ENCODE data around the gene CFAP77. TPM values are rescaled to one million over a fixed set of nuclear protein-coding genes. Genes with fewer than 3 reads are reported as not detected.

CFAP77 gene
- total and polyA plus RNA-seq, 4 donors = 4.9 to 12.8 (median 6.2) TPM

GRCh38 chr9:132534832-132535231 lies 124.8 kb downstream of the CFAP77 start:
- Histone ChIP-seq H3K4me1 (ENCODE audit: control insufficient read depth in 5 of 5, insufficient read depth in 5 of 5, low read length in 5 of 5) (peaks cover 0 to 5% (median 0%) of the 10 kb centered on the region in 5 donors), H3K27me3 (ENCODE audit: control insufficient read depth in 3 of 3, insufficient read depth in 3 of 3, low read length in 2 of 3) (peaks cover 0 to 7% (median 2%) of the 10 kb centered on the region in 3 donors), H3K36me3 (ENCODE audit: control insufficient read depth in 4 of 4, insufficient read depth in 4 of 4, low read length in 4 of 4) (no peaks in the 10 kb centered on the region), H3K27ac (ENCODE audit: low read depth in 1 of 2, low read length in 1 of 2) (no peak overlapping the region), H3K4me3 (no peak overlapping the region), H3K9ac (ENCODE audit: insufficient read depth in 1 of 2, low read length in 2 of 2) (no peak overlapping the region), H3K9me3 (ENCODE audit: control insufficient read depth in 4 of 4, insufficient read depth in 3 of 4, low read length in 3 of 4) (peaks cover 0 to 5% (median 2%) of the 10 kb centered on the region in 4 donors)
- TF ChIP-seq CTCF (IDR thresholded peaks at IDR 0.05; ENCODE audit: control extremely low read depth, extremely low read depth) = no peak
- DNase-seq = no peak
- WGBS, 2 donors = 91 to 97% methylated on average over 2 of the region's 2 CpGs
- no peak for ATAC-seq (ENCODE audit: insufficient read depth, low FRiP score)

DNA sequence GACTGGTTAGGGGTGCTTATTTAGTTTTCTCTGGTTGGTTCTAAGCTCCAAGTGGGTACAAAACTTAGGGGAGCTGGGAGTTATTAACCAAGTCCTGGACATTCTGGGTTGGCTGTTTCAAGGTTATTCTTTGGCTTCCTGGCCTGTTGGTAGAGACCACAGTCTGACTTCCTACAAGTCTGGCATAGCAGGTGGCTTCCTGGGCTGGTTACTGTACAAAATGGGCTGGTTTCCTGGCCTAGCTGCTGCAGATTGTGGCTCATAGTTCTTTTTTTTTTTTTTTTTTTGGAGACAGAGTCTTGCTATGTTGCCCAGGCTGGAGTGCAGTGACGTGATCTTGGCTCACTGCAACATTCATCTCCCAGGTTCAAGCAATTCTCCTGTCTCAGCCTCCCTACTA lies 126.1 kb downstream of the CFAP77 start:
- Histone ChIP-seq H3K9ac (ENCODE audit: insufficient read depth in 1 of 2, low read length in 2 of 2) (no peak overlapping the region), H3K4me3 (no peak overlapping the region), H3K27me3 (ENCODE audit: control insufficient read depth in 3 of 3, insufficient read depth in 3 of 3, low read length in 2 of 3) (peaks cover 0 to 7% (median 1%) of the 10 kb centered on the region in 3 donors), H3K4me1 (ENCODE audit: control insufficient read depth in 5 of 5, insufficient read depth in 5 of 5, low read length in 5 of 5) (peaks cover 0 to 5% (median 0%) of the 10 kb centered on the region in 5 donors), H3K9me3 (ENCODE audit: control insufficient read depth in 4 of 4, insufficient read depth in 3 of 4, low read length in 3 of 4) (peaks cover 0 to 5% (median 2%) of the 10 kb centered on the region in 4 donors), H3K36me3 (ENCODE audit: control insufficient read depth in 4 of 4, insufficient read depth in 4 of 4, low read length in 4 of 4) (no peaks in the 10 kb centered on the region), H3K27ac (ENCODE audit: low read depth in 1 of 2, low read length in 1 of 2) (no peak overlapping the region)
- no peak for ATAC-seq (ENCODE audit: insufficient read depth, low FRiP score)
- WGBS, 2 donors = 97 to 100% methylated on average over 1 of the region's 1 CpG
- no peak for DNase-seq
- no peak for TF ChIP-seq CTCF (IDR thresholded peaks at IDR 0.05; ENCODE audit: control extremely low read depth, extremely low read depth)

DNA sequence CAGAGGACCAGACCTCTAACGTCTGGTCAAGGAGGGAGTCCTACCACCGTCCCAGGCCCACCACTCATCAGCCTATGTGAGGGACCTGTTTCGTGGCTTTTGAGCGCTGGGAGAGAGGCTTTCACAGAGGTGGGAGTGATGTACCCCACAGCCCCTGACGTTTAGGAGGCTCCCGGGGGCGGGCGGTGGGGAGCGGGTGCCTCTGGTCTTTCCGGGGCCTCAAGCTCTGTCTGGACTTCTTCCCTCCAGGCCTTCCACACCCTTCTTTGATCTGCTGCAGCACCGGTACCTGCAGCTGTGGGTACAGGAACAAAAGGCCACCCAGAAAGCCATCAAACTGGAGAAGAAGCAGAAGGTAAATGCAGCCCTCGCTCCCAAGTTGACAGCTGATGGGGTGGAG lies 127.3 kb downstream of the CFAP77 start:
- no peaks in the 10 kb centered on the region for H3K27me3 ChIP-seq (ENCODE audit: control insufficient read depth in 3 of 3, insufficient read depth in 3 of 3, low read length in 2 of 3)
- DNase-seq (no peak), ATAC-seq (ENCODE audit: insufficient read depth, low FRiP score) (no peak)
- no peak overlapping the region for H3K4me3 ChIP-seq
- peaks cover 0 to 5% (median 2%) of the 10 kb centered on the region in 4 donors for H3K9me3 ChIP-seq (ENCODE audit: control insufficient read depth in 4 of 4, insufficient read depth in 3 of 4, low read length in 3 of 4)
- H3K4me1 ChIP-seq (ENCODE audit: control insufficient read depth in 5 of 5, insufficient read depth in 5 of 5, low read length in 5 of 5) = peaks cover 0 to 5% (median 0%) of the 10 kb centered on the region in 5 donors
- no peak overlapping the region for H3K27ac ChIP-seq (ENCODE audit: low read depth in 1 of 2, low read length in 1 of 2)
- TF ChIP-seq CTCF (IDR thresholded peaks at IDR 0.05; ENCODE audit: control extremely low read depth, extremely low read depth) = no peak
- no peak overlapping the region for H3K9ac ChIP-seq (ENCODE audit: insufficient read depth in 1 of 2, low read length in 2 of 2)
- no peaks in the 10 kb centered on the region for H3K36me3 ChIP-seq (ENCODE audit: control insufficient read depth in 4 of 4, insufficient read depth in 4 of 4, low read length in 4 of 4)
- 85% methylated on average over 12 of the region's 12 CpGs for WGBS, 2 donors

DNA sequence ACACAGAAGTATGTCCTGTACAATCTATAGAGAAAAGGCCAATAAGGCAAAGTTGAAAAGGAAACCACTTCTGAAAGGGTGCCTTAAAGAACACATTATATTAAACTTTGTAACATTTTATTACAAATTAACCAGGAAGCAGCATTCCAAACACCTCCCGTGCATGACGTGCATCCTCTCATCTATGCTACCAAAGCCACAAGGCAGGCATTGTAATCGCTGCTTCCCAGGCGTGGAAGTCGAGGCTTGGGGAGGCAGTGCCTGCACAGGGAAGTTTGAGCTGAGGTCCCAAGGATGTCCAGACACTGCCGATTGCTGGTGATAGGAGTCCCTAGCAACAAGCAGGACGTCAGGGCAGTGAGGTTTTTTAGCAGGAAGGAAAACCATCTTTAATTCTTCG lies 128.1 kb downstream of the CFAP77 start:
- Histone ChIP-seq H3K4me1 (ENCODE audit: control insufficient read depth in 5 of 5, insufficient read depth in 5 of 5, low read length in 5 of 5) (peaks cover 0 to 5% (median 0%) of the 10 kb centered on the region in 5 donors), H3K27ac (ENCODE audit: low read depth in 1 of 2, low read length in 1 of 2) (no peak overlapping the region), H3K9ac (ENCODE audit: insufficient read depth in 1 of 2, low read length in 2 of 2) (no peak overlapping the region), H3K9me3 (ENCODE audit: control insufficient read depth in 4 of 4, insufficient read depth in 3 of 4, low read length in 3 of 4) (peaks cover 0 to 5% (median 1%) of the 10 kb centered on the region in 4 donors), H3K27me3 (ENCODE audit: control insufficient read depth in 3 of 3, insufficient read depth in 3 of 3, low read length in 2 of 3) (no peaks in the 10 kb centered on the region), H3K36me3 (ENCODE audit: control insufficient read depth in 4 of 4, insufficient read depth in 4 of 4, low read length in 4 of 4) (no peaks in the 10 kb centered on the region), H3K4me3 (no peak overlapping the region)
- DNase-seq (peak in 2 of 3 donors; percentile 34 to 49), ATAC-seq (ENCODE audit: insufficient read depth, low FRiP score) (no peak)
- WGBS, 2 donors = 55 to 66% methylated on average over 8 of the region's 8 CpGs
- TF ChIP-seq CTCF (IDR thresholded peaks at IDR 0.05; ENCODE audit: control extremely low read depth, extremely low read depth) = no peak

All from lung (tissue), 12 donors.